ENCODE data around the gene TEX22.

TEX22 gene

DNA sequence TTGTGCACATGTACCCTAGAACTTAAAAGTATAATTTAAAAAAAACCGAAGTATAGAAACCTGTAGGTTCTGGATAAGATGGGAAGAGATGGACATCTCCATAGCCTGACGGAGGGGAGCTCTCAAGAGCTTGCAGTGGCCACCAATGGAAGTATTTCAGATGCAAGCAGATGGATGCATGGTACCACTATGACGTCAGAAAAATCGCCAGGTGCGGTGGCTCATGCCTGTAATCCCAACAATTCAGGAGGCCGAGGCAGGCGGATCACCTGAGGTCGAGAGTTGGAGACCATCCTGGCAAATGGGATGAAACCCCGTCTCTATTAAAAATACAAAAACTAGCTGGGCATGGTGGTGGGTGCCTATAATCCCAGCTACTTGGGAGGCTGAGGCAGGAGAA, 3.4 kb downstream of the TEX22 start:
- no peak for TF ChIP-seq CTCF (conservative IDR thresholded peaks at IDR 0.05; ENCODE audit: low read length)
- no peak overlapping the region for H3K4me3 ChIP-seq (ENCODE audit: low read length)
- no peak for DNase-seq (ENCODE audit: low read depth)

GRCh38 chr14:105408592-105408991, 10.3 kb downstream of the TEX22 start:
- no peak for TF ChIP-seq CTCF (conservative IDR thresholded peaks at IDR 0.05; ENCODE audit: low read length)
- DNase-seq (ENCODE audit: low read depth), result no peak
- no peak overlapping the region for H3K4me3 ChIP-seq (ENCODE audit: low read length)

GRCh38 chr14:105409364-105409763, 11.0 kb downstream of the TEX22 start:
- TF ChIP-seq CTCF (conservative IDR thresholded peaks at IDR 0.05; ENCODE audit: low read length), result no peak
- no peak for DNase-seq (ENCODE audit: low read depth)

DNA sequence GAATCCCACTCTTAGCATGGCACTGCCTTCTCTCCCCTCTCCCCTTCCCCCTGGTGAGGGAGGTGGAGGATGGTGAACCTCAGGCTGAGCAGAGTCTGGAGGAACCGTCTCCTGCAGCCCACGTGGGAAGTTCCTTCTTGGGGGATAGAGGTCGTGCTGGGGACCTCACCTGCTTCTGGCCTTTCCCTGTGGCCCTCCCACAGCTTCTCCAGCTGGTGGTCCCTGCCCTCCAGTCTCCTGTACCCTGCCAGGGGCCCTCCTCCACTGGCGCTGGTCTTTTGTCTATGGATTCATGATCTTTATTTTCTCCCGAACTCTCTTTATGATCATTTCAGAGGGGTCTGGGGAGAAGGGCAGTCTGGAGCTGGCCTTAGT, 12.3 kb downstream of the TEX22 start:
- TF ChIP-seq CTCF (conservative IDR thresholded peaks at IDR 0.05; ENCODE audit: low read length), result no peak
- DNase-seq (ENCODE audit: low read depth), result no peak
- no peak overlapping the region for H3K4me3 ChIP-seq (ENCODE audit: low read length)

More at GRCh38 chr14:105409364-105409763, 11.0 kb downstream of the TEX22 start:
- H3K4me3 ChIP-seq (ENCODE audit: low read length), result no peak overlapping the region

DNA sequence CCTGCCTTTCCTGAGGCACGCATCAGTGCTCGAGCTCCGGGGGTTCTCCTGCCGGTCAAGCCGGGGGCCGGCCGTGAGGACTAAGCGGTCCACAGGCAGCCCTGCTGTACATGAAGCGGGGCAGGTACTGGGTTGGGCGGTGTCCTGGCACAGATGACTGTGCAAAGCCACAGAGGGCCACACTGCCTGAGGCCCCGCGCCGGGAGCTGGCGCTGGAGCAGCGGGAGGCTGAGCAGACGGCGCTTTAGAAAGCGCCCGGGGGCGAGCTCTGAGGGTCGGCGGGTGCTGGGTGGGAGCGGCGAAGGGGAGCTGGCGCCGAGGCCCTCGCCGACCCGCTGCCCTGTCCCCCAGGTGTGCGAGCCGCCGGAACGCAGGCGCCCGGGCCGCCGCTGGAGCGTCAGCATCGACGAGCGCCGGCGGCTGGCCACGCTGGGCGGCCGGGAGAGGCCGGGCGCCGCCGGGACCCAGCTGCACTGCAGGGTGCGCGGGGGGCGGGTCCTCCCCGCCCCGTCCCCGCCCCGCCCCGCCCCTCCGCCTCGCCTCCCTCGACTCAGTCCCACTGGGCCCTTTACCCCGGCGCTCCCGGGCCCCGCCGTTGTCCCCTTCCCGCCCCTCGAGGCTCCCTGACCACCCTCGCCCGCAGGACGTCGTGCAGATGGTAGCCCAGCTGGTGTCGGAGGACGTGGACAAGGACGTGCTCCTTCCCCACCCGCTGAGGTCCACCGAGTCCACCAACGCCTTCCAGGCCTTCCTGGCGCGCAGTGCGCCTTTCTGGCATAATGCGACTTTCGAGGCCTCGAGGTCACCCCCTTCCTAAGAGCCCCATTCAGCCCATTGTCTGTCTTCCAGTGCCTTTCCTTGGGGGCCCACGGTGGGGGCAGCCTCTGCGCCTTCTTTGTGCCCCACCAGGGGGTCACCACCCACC, 12.9 kb downstream of the TEX22 start:
- H3K4me3 ChIP-seq (ENCODE audit: low read length), result peak overlapping the region; percentile 47
- peak; percentile 24 for DNase-seq (ENCODE audit: low read depth)

GRCh38 chr14:105411985-105412770, 13.8 kb downstream of the TEX22 start:
- no peak for TF ChIP-seq CTCF (conservative IDR thresholded peaks at IDR 0.05; ENCODE audit: low read length)
- no peak overlapping the region for H3K4me3 ChIP-seq (ENCODE audit: low read length)

More for the DNA sequence above, 12.9 kb downstream of the TEX22 start:
- TF ChIP-seq CTCF (conservative IDR thresholded peaks at IDR 0.05; ENCODE audit: low read length), result no peak

More at GRCh38 chr14:105411985-105412770, 13.8 kb downstream of the TEX22 start:
- DNase-seq (ENCODE audit: low read depth), result no peak

Measured in AG10803 (cell line).